Measurements from ENCODE around the gene F3. TPM values are rescaled to one million over a fixed set of nuclear protein-coding genes. Genes with fewer than 3 reads are reported as not detected.

Gene F3
- total RNA-seq, 1 donor from 2014 or later, result 0.40 TPM

DNA sequence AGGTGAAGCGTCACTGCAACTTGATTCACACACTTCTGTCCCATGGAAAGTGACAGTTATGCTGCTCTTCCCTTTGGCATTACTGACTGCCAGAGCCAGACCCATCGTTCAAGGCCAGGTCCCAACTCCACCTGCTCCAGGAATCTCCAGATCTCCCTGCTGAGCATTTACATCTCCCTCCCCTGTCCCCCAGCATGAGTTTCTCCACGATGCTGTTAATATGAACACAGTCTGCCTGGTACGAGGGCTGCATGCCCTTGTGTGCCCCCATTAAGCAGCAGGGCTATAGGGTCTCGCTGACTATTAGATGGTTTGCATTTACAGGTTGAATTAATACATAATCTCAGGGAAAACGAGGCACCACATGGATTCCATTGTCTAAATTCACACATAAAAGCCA lies 4.3 kb downstream of the F3 start:
- POLR2A ChIA-PET, result no interaction called here
- TF ChIP-seq, protein P1, sequence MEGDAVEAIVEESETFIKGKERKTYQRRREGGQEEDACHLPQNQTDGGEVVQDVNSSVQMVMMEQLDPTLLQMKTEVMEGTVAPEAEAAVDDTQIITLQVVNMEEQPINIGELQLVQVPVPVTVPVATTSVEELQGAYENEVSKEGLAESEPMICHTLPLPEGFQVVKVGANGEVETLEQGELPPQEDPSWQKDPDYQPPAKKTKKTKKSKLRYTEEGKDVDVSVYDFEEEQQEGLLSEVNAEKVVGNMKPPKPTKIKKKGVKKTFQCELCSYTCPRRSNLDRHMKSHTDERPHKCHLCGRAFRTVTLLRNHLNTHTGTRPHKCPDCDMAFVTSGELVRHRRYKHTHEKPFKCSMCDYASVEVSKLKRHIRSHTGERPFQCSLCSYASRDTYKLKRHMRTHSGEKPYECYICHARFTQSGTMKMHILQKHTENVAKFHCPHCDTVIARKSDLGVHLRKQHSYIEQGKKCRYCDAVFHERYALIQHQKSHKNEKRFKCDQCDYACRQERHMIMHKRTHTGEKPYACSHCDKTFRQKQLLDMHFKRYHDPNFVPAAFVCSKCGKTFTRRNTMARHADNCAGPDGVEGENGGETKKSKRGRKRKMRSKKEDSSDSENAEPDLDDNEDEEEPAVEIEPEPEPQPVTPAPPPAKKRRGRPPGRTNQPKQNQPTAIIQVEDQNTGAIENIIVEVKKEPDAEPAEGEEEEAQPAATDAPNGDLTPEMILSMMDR (IDR thresholded peaks at IDR 0.05), result no peak
- Mint-ChIP-seq H3K36me3 (ENCODE audit: low read depth) (no peaks in the 10 kb centered on the region), H3K4me1 (peaks cover 15% of the 10 kb centered on the region), H3K27ac (no peak overlapping the region), H3K27me3 (peaks cover 39% of the 10 kb centered on the region), H3K9me3 (no peaks in the 10 kb centered on the region), H3K4me3 (no peak overlapping the region)
- ATAC-seq (ENCODE audit: low read depth), result no peak
- DNase-seq, result no peak
- CTCF ChIA-PET, result no interaction called here
- intact Hi-C loops (cut with micrococcal nuclease), result no loop called here

DNA sequence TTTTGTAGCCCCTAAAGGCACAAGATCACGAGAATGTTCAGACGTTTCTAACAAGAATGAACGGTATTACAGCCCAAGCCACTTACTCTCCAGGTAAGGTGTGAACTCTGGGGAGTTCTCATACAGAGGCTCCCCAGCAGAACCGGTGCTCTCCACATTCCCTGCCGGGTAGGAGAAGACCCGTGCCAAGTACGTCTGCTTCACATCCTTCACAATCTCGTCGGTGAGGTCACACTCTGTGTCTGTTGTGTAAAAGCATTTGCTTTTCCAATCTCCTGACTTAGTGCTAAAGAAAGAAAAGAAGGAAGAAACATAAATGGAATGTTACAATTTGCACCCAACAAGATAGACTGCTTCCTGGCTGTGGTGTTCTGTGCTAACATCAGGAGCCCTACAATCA lies 5.7 kb downstream of the F3 start:
- CTCF ChIA-PET, result no interaction called here
- POLR2A ChIA-PET, result no interaction called here
- TF ChIP-seq, protein P1 (IDR thresholded peaks at IDR 0.05), result no peak
- no peak overlapping the region for H3K27ac Mint-ChIP-seq
- intact Hi-C loops (cut with micrococcal nuclease), result no loop called here
- H3K9me3 Mint-ChIP-seq, result no peaks in the 10 kb centered on the region
- no peak for ATAC-seq (ENCODE audit: low read depth)
- DNase-seq, result no peak
- H3K4me1 Mint-ChIP-seq, result peaks cover 6% of the 10 kb centered on the region
- H3K36me3 Mint-ChIP-seq (ENCODE audit: low read depth), result no peaks in the 10 kb centered on the region
- H3K4me3 Mint-ChIP-seq, result no peak overlapping the region
- H3K27me3 Mint-ChIP-seq, result peaks cover 32% of the 10 kb centered on the region

DNA sequence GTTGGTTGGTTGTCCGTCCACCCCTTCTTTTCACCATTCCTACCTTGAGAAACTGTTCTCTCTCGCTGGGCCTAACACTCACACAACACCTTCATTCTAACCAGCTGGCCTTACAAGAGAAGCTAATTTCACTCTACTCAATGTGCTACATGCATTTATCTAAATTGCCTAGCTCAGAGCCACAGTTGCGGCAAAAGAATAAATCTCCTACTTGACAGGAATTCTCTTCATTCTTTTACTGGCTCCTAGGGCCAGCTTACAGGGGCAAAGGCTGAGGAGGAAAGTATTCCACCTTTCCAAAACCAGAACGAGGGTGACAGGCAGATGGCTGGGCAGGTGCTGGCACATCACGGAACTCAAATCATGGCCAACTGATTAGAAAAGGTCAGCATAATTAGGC lies 6.5 kb downstream of the F3 start:
- no peaks in the 10 kb centered on the region for H3K9me3 Mint-ChIP-seq
- no peak overlapping the region for H3K4me3 Mint-ChIP-seq
- H3K4me1 Mint-ChIP-seq, result no peaks in the 10 kb centered on the region
- H3K27me3 Mint-ChIP-seq, result peaks cover 25% of the 10 kb centered on the region
- ChIA-PET POLR2A (no interaction called here), CTCF (no interaction called here)
- no peak overlapping the region for H3K27ac Mint-ChIP-seq
- no peaks in the 10 kb centered on the region for H3K36me3 Mint-ChIP-seq (ENCODE audit: low read depth)
- TF ChIP-seq, protein P1 (IDR thresholded peaks at IDR 0.05), result no peak
- ATAC-seq (ENCODE audit: low read depth), result no peak
- no peak for DNase-seq
- intact Hi-C loops (cut with micrococcal nuclease), result no loop called here

DNA sequence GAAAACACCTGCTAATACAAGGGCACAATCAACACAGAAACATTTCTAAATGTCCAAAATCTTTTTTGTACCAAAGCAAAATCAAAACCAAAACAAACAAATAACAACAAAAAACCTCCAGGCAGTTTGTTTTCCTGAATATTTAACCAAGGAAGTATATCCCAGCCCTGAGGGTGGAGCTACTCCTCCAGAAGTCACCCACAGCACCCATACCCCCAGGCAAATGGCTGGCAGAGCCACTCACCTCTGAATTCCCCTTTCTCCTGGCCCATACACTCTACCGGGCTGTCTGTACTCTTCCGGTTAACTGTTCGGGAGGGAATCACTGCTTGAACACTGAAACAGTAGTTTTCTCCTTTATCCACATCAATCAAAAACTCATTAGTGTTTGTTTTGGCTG lies 9.5 kb downstream of the F3 start:
- ChIA-PET POLR2A (no interaction called here), CTCF (no interaction called here)
- intact Hi-C loops (cut with micrococcal nuclease), result no loop called here
- no peak overlapping the region for H3K4me3 Mint-ChIP-seq
- ATAC-seq (ENCODE audit: low read depth) (no peak), DNase-seq (no peak)
- no peaks in the 10 kb centered on the region for H3K9me3 Mint-ChIP-seq
- H3K27ac Mint-ChIP-seq, result no peak overlapping the region
- H3K27me3 Mint-ChIP-seq, result peaks cover 10% of the 10 kb centered on the region
- no peaks in the 10 kb centered on the region for H3K4me1 Mint-ChIP-seq
- TF ChIP-seq, protein P1 (IDR thresholded peaks at IDR 0.05), result no peak
- no peaks in the 10 kb centered on the region for H3K36me3 Mint-ChIP-seq (ENCODE audit: low read depth)

DNA sequence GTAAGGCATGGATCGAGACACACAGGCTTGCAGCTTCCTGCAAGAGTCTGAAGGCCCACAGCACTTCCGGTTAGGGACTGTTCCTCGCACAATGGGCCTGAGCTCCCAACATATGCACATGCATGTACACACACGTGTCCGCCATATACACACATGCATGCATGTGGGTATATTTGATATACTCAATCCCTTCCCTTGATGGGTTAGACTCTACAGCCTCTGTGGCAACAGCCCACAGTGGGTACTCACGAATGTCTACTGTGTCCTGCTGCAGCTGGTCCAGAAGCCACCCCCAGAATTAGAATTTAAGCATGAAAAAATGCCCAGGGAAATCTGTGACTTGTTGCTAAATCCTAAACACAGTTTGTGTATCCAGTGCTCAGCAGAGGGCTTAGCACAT lies 9.9 kb downstream of the F3 start:
- Mint-ChIP-seq H3K4me3 (no peak overlapping the region), H3K27me3 (peaks cover 5% of the 10 kb centered on the region), H3K4me1 (no peaks in the 10 kb centered on the region), H3K36me3 (ENCODE audit: low read depth) (no peaks in the 10 kb centered on the region), H3K27ac (no peak overlapping the region), H3K9me3 (no peaks in the 10 kb centered on the region)
- ATAC-seq (ENCODE audit: low read depth) (no peak), DNase-seq (no peak)
- TF ChIP-seq, protein P1 (IDR thresholded peaks at IDR 0.05), result no peak
- ChIA-PET CTCF (no interaction called here), POLR2A (no interaction called here)
- intact Hi-C loops (cut with micrococcal nuclease), result no loop called here

Data from activated B cell treated with CpG ODN at 0.5 μM for 24 hours (primary cell).